LHCN-M2 (cell line): ENCODE measurements around the gene ZWILCH. TPM values are rescaled to one million over a fixed set of nuclear protein-coding genes. Genes with fewer than 3 reads are reported as not detected.
"Not testable (repeated sequence)": the region's sequence is repeated elsewhere in the genome, so short reads cannot be mapped to it uniquely, and the experiment has no call there.

Source experiments
- DNase-seq: peaks from one replicate; pipeline ENCODE4 v3.0.0-alpha.2; 2012; ENCODE audit warnings: low read depth
- total RNA-seq: library from RNA; depleted of rRNA; stranded (reverse); fragments of >200 nt; gene quantifications from 2 replicates; pipeline ENCODE4 v1.2.3, GENCODE V29; 2014

The ZWILCH gene
- total RNA-seq, 1 experiment from 2014 or later: 51.1 TPM

DNA sequence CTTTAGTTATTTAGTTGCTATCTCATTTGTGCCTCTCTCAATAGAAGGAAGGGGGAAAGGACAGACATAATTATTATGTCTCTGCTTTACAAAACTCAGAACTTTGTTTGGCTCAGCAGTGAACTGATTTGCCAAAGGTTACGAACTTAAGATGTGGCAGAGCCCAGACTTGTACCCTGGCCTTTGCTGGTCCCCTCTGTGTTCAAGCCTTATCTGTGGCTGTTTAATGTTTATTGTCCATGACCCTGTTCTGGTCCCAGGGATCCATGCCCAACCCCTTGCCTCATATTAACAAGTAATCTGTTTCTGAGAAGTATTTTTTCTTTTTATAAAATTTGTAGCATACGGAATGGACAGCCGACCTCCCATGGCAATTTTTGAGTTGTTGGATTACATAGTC is 18.2 kb upstream of the ZWILCH start:
- DNase-seq: no peak

DNA sequence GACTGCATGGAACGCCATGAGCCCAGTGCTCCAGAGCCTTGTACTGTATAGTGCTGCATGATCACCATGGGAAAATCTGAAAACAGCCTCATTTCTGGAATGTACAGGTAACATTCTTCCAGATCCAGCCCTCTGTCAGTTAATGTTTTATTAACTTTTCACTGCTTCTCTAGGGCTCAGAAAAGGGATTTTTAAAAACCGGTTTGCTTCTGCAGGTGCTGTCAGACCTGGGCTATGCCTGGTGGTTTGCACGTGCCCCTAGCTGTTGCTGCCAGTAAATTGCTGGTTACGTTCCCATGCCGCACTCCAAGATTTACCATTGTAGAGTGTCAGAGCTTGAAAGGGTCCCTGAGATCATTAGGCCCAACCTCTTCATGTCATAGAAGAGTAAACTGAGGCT is 16.6 kb upstream of the ZWILCH start:
- no peak for DNase-seq

DNA sequence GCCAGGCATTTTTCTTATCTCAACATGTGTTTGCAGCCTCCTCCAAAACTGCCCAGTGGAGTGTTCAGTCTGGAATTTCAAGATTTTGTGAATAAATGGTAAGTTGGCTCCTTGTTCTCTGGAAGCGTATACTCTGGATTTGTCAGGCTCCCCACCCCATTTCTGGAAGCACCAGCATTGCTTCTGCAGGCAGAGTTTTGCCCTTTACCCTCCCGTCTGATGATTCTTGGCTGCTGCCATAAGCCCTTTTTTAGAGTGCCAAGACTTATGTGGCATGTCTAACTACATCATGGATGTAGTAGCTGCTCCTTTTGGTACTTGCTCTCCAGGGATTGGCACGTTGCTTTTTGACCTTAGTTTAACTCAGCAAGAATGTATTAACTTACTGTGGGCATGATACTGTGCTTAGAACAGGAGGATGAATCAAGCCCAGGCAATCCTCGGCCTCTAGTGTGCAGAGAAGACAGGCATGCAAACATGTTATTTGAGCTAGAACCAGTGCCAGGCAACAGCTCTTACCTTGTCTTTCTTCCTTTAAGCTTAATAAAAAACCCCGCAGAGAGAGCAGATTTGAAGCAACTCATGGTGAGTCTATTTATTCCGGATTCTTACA is 15.8 kb upstream of the ZWILCH start:
- DNase-seq: no peak

GRCh38 chr15:66491846-66492245 is 13.3 kb upstream of the ZWILCH start:
- no peak for DNase-seq

GRCh38 chr15:66494262-66494661 is 10.9 kb upstream of the ZWILCH start:
- no peak for DNase-seq

- no peak for DNase-seq
These were observed 8.1 kb upstream of the ZWILCH start for GRCh38 chr15:66496951-66497501.

GRCh38 chr15:66497502-66498455 is 7.3 kb upstream of the ZWILCH start, which contains the start of gene SNAPC5:
SNAPC5 (minus strand) TSS chr15:66497762; CDS start chr15:66497731, 31 bp downstream.
- DNase-seq: peak; percentile 90

GRCh38 chr15:66498501-66499386 is 6.4 kb upstream of the ZWILCH start:
- DNase-seq: peak; percentile 40

DNA sequence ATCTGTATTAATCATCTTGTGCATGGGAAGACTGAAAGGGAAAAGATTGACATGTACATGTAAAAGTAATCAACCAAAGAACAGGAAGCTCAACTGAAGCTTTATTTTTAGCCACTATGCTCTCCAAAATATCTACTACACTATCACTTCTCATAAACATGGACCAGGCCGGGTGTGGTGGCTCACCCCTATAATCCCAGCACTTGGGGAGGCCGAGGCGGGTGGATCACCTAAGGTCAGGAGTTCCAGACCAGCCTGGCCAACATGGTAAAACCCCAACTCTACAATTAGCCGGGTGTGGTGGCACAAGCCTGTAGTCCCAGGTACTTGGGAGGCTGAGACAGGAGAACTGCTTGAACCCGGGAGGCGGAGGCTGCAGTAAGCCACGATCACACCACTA is 4.8 kb upstream of the ZWILCH start:
- DNase-seq: not testable (repeated sequence)

- DNase-seq: no peak
These were observed 2.6 kb upstream of the ZWILCH start for GRCh38 chr15:66502491-66502890.

- DNase-seq: not testable (repeated sequence)
These were observed 2.0 kb upstream of the ZWILCH start for GRCh38 chr15:66503041-66503648.

DNA sequence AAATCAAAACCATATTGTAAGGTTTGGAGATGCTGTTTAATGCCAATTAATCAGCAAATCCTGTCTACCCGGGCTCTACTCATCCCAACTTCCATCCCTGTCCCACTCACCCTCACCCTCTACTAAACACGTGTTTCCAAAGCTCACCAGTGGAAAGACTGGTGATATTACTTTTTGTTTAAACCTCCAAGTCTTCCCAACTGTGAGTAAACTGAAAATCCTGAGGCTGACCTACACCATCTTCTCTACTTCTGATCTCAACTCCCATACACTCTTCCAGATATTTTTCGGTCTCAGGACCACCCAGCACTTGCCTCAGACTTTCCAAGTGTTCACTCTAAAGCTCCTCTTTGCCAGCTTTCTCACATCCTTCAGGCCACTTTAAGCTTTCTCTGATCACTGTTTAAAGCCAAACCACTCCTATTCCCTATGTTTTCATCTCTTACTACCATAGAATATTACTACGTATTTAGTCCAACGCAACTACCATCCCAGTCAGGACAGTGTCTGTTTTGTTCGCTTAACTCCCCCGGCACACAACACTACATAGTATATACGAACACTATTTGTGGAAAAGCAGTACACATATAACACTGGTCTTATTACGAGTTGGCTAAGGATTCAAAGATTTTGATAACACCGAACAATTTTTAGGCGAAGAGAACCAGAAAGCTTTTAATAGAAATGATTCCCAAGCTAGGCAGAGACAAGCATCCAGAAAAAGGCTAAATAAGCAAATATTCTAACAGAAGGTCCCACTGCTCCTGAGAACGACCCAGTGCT is 1.2 kb upstream of the ZWILCH start:
- DNase-seq: no peak

DNA sequence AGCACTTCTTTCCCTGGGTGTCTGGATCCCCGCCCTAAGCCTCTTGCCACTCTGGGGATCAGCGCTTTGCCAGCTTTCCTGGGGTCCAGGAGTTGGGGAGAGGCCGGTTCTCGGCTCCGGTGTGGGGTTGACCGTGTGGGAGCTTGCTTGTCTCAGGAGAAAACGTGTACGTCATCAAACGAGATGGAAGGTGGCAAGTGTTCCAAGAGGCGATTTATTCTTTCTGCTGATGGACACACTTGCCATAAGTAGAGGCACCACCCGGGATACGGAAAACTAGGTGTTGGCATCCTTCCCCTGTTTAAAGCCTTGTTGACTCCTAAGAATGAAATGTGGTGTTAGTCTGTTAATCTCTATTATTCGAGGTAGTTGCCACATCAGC is 295 bp downstream of the ZWILCH start:
- peak; percentile 73 for DNase-seq

- no peak for DNase-seq
These were observed 692 bp downstream of the ZWILCH start for GRCh38 chr15:66505818-66506217.

DNA sequence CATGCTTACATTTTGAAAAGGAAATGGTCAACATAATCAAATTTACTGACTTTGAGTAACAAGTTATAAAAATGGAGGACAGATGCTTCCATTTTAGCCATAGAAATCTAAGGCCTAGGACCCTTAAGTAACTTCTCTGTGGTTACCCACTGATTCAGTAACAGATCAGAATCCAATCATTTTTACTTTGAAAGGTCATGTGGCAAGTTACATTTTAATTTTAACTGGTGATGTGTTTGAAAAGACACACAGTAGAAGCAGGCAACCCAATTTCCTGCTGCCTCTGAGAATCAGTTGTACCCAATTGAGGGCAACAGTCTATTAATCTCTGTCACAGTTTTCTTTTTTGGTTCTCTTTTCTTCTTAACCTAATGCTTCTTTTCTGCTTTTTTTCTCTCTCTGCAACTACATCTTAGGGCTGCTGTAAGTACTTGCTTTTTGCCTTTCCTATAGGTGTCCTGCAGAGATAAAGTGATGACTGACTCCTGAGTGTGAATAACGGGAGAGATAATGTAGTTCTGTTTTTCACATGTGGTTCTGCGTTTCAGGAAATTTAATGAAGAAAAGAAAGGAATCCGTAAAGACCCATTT is 3.3 kb downstream of the ZWILCH start:
- DNase-seq: no peak

GRCh38 chr15:66514586-66514985 is 9.5 kb downstream of the ZWILCH start:
- no peak for DNase-seq

- DNase-seq: peak; percentile 12
These were observed 10.8 kb downstream of the ZWILCH start for GRCh38 chr15:66515901-66516322.

DNA sequence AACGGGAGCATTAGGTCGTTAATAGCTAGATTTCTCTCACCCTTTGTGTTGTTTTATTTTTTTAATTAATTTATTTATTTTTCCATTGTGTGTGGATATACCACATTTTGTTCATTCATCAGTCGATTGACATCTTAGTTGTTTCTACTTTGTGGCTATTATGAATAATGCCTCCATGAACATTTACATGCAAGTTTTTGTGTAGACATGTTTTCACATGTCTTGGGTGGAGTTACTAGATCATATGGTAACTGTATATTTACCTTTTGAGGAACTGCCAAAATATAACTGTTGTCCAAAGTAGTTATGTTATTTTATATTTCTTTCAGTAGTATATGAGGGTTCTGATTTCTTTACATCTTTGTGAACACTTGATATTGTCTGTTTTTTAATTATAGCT is 18.8 kb downstream of the ZWILCH start:
- no peak for DNase-seq

DNA sequence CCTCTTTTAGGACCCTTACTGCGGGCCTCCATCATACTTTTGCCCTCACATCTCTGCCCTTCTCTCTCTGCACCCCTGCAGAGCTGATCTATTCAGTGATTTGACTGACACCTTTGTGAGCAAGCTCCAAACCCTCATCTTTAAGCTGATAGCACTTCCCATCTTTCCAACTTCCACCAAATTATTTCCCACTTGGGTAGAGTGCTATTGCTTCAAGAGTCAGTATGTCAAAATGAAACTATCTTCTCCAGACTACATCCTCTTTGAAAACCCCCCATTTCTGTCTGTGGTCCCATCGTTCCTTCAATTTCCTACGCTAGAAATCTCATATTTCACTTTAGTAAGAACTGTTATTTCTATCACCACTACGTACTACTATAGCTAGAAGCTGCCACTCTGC is 19.7 kb downstream of the ZWILCH start:
- DNase-seq: no peak

DNA sequence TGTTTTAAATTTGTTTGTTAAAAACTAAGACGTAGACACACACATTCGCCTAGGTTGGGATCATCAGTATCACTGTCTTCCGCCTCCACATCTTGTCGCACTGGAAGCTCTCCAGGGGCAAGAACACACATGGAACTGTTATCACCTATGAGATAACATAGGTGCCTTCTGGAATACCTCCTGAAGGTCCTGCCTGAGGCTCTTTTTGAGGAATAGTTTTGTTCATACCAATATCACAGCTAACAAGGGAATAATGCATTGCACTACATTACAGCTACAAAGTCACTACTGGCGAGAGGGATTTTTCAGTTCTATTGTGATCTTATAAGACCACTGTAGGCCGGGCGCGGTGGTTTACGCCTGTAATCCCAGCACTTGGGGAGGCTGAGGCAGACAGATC is 29.9 kb downstream of the ZWILCH start:
- DNase-seq: no peak
